Activated naive CD4-positive, alpha-beta T cell treated with anti-CD3 and anti-CD28 coated beads, Interleukin-2, amount 50 U/mL, for 24 hours (primary cell): ENCODE data around the gene RYR3.

ENCODE experiments used
- H3K27ac Mint-ChIP-seq: one replicate; pipeline ENCODE4 v1.8.0; 2021; ENCODE audit warnings: mild to moderate bottlenecking, mixed read lengths
- H3K27me3 Mint-ChIP-seq: one replicate; pipeline ENCODE4 v1.8.0; 2021; ENCODE audit warnings: mixed read lengths
- H3K36me3 Mint-ChIP-seq: one replicate; pipeline ENCODE4 v1.8.0; 2021; ENCODE audit warnings: mixed read lengths
- H3K4me1 Mint-ChIP-seq: one replicate; pipeline ENCODE4 v1.8.0; 2021; ENCODE audit warnings: mixed read lengths
- H3K4me3 Mint-ChIP-seq: one replicate; pipeline ENCODE4 v1.8.0; 2021; ENCODE audit warnings: mild to moderate bottlenecking, mixed read lengths
- H3K9me3 Mint-ChIP-seq: one replicate; pipeline ENCODE4 v1.8.0; 2021; ENCODE audit warnings: mixed read lengths

Gene RYR3

DNA sequence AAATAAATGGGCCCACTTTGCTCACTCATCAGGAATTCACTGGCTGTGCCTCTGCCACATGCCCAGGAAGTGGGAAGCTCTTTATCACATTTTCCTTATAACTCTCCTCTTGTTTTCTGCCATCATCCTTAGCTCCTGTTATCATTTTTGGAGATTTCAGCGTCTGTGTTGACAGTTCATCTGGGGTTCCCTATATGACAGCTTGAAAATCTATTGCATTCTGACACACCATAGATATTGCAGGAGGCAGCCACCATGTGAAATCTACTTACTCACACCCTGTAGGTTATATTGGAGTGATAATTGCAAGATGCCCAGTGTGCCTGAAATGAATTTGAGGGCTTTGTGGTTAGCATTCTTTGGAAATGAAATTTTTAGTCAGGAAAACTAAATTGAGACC lies 132.9 kb downstream of the RYR3 start:
- Mint-ChIP-seq H3K27me3 (peaks cover 24% of the 10 kb centered on the region), H3K4me1 (no peaks in the 10 kb centered on the region), H3K4me3 (no peak overlapping the region), H3K27ac (no peak overlapping the region), H3K36me3 (no peaks in the 10 kb centered on the region), H3K9me3 (no peaks in the 10 kb centered on the region)

GRCh38 chr15:33445984-33446383 lies 135.2 kb downstream of the RYR3 start:
- H3K27me3 Mint-ChIP-seq = peaks cover 18% of the 10 kb centered on the region
- H3K9me3 Mint-ChIP-seq = no peaks in the 10 kb centered on the region
- H3K36me3 Mint-ChIP-seq = no peaks in the 10 kb centered on the region
- H3K4me3 Mint-ChIP-seq = no peak overlapping the region
- H3K4me1 Mint-ChIP-seq = no peaks in the 10 kb centered on the region
- no peak overlapping the region for H3K27ac Mint-ChIP-seq

GRCh38 chr15:33448151-33448550 lies 137.4 kb downstream of the RYR3 start:
- no peaks in the 10 kb centered on the region for H3K9me3 Mint-ChIP-seq
- H3K27ac Mint-ChIP-seq = no peak overlapping the region
- peaks cover 16% of the 10 kb centered on the region for H3K27me3 Mint-ChIP-seq
- no peaks in the 10 kb centered on the region for H3K36me3 Mint-ChIP-seq
- no peaks in the 10 kb centered on the region for H3K4me1 Mint-ChIP-seq
- H3K4me3 Mint-ChIP-seq = no peak overlapping the region

- Mint-ChIP-seq H3K4me1 (no peaks in the 10 kb centered on the region), H3K9me3 (no peaks in the 10 kb centered on the region), H3K27me3 (peaks cover 14% of the 10 kb centered on the region), H3K27ac (no peak overlapping the region), H3K36me3 (no peaks in the 10 kb centered on the region), H3K4me3 (no peak overlapping the region)
Measured at GRCh38 chr15:33448961-33449606, 138.3 kb downstream of the RYR3 start.

GRCh38 chr15:33449810-33450209 lies 139.0 kb downstream of the RYR3 start:
- no peaks in the 10 kb centered on the region for H3K36me3 Mint-ChIP-seq
- H3K4me3 Mint-ChIP-seq = no peak overlapping the region
- no peaks in the 10 kb centered on the region for H3K9me3 Mint-ChIP-seq
- H3K4me1 Mint-ChIP-seq = no peaks in the 10 kb centered on the region
- H3K27ac Mint-ChIP-seq = no peak overlapping the region
- H3K27me3 Mint-ChIP-seq = peaks cover 12% of the 10 kb centered on the region

GRCh38 chr15:33451385-33451784 lies 140.6 kb downstream of the RYR3 start:
- H3K27ac Mint-ChIP-seq = no peak overlapping the region
- peaks cover 8% of the 10 kb centered on the region for H3K27me3 Mint-ChIP-seq
- no peaks in the 10 kb centered on the region for H3K36me3 Mint-ChIP-seq
- no peak overlapping the region for H3K4me3 Mint-ChIP-seq
- no peaks in the 10 kb centered on the region for H3K4me1 Mint-ChIP-seq
- H3K9me3 Mint-ChIP-seq = no peaks in the 10 kb centered on the region

- Mint-ChIP-seq H3K36me3 (no peaks in the 10 kb centered on the region), H3K27me3 (peaks cover 1% of the 10 kb centered on the region), H3K9me3 (no peaks in the 10 kb centered on the region), H3K27ac (no peak overlapping the region), H3K4me1 (no peaks in the 10 kb centered on the region), H3K4me3 (no peak overlapping the region)
Measured at GRCh38 chr15:33453761-33454160, 143.0 kb downstream of the RYR3 start.

- Mint-ChIP-seq H3K9me3 (no peaks in the 10 kb centered on the region), H3K36me3 (no peaks in the 10 kb centered on the region), H3K4me1 (no peaks in the 10 kb centered on the region), H3K27ac (no peak overlapping the region), H3K27me3 (peaks cover 2% of the 10 kb centered on the region), H3K4me3 (no peak overlapping the region)
Measured at GRCh38 chr15:33454346-33454745, 143.6 kb downstream of the RYR3 start.

DNA sequence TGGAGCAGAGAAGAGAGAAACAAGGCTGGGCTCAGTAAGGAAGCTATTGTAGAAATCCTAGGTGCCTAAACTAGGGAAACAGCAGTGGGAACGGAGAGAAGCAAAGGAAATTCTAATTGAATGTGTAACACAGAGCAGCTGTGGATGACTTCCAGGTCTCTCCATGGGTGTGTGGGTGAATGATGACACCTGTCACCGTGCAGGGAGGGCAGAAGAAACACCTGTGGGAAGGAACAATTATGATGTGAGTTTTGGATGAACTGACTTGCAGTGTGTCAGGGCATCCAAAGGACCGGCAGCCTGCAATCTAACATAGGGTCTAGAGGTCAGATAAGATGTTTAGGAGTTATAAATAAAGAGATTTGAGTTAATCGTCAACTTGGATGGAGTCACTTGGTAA lies 144.2 kb downstream of the RYR3 start:
- Mint-ChIP-seq H3K9me3 (no peaks in the 10 kb centered on the region), H3K27me3 (peaks cover 2% of the 10 kb centered on the region), H3K4me1 (no peaks in the 10 kb centered on the region), H3K36me3 (no peaks in the 10 kb centered on the region), H3K27ac (no peak overlapping the region), H3K4me3 (no peak overlapping the region)

GRCh38 chr15:33458421-33458820 lies 147.7 kb downstream of the RYR3 start:
- H3K9me3 Mint-ChIP-seq = no peaks in the 10 kb centered on the region
- H3K27me3 Mint-ChIP-seq = peaks cover 4% of the 10 kb centered on the region
- H3K36me3 Mint-ChIP-seq = no peaks in the 10 kb centered on the region
- no peak overlapping the region for H3K4me3 Mint-ChIP-seq
- no peaks in the 10 kb centered on the region for H3K4me1 Mint-ChIP-seq
- H3K27ac Mint-ChIP-seq = no peak overlapping the region

DNA sequence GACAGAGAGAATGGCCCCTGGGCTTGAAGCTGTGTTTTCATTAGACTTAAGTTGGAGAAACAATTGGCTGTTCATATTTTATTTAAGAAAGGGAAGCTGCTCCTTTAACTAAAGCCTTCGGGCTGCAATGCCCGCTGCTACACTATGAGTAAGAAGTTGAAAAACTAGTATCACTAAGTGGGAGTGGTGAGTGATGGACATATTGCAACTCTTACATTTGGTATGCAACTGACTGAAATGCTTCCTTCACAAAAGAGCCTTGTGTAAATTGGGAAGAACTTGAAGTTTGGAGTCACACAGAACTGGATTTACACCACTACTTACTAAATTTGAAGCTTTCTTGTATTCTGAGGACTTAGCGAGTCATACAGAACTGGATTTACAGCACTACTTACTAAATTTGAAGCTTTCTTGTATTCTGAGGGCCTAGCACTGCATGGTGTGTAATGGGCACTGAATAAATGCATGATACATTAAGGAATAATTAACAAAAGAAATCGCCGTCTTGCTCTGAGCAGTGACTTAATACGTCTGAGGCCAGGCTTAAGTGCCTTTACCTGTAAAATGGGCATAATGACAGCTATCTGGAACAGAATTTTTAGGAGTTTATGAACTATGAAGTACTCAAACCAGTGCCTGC lies 149.5 kb downstream of the RYR3 start:
- no peaks in the 10 kb centered on the region for H3K4me1 Mint-ChIP-seq
- H3K36me3 Mint-ChIP-seq = no peaks in the 10 kb centered on the region
- H3K27me3 Mint-ChIP-seq = peaks cover 4% of the 10 kb centered on the region
- H3K4me3 Mint-ChIP-seq = no peak overlapping the region
- H3K9me3 Mint-ChIP-seq = no peaks in the 10 kb centered on the region
- no peak overlapping the region for H3K27ac Mint-ChIP-seq

GRCh38 chr15:33461671-33462070 lies 150.9 kb downstream of the RYR3 start:
- Mint-ChIP-seq H3K9me3 (no peaks in the 10 kb centered on the region), H3K4me1 (no peaks in the 10 kb centered on the region), H3K4me3 (no peak overlapping the region), H3K36me3 (no peaks in the 10 kb centered on the region), H3K27ac (no peak overlapping the region), H3K27me3 (peaks cover 6% of the 10 kb centered on the region)

DNA sequence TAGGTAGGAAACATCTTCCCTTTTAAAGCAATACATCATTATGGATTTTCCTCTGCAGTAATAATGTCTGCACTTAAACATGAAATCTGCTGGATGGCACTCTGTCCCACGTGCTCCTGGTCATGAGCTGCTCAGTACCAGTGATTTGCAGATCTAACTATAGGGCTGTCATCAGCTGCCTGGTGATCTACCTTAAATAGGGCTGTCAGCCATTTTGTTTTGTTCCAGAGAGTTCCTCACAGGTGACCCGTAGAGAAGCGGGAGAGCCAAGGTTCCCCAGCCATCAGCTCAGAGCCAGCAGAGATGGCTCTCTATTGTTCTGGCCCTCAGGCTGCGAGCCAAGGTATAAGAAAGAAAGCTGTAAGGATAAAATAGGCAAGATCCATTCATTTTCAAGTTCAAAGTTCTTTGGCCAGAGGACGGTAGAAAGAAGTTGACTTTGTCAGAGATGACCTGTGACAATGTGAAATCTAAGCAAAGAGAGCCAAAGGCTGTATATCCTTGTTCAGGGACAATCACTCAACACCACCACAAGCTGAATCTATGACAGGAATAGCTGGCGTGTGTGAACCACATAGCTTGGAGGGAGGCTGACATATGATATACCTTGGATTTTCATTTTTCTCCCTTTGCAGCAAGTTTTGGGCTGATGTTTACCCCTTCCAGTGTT lies 156.5 kb downstream of the RYR3 start:
- no peaks in the 10 kb centered on the region for H3K4me1 Mint-ChIP-seq
- no peak overlapping the region for H3K4me3 Mint-ChIP-seq
- H3K9me3 Mint-ChIP-seq = no peaks in the 10 kb centered on the region
- H3K27me3 Mint-ChIP-seq = peaks cover 4% of the 10 kb centered on the region
- no peaks in the 10 kb centered on the region for H3K36me3 Mint-ChIP-seq
- H3K27ac Mint-ChIP-seq = no peak overlapping the region

DNA sequence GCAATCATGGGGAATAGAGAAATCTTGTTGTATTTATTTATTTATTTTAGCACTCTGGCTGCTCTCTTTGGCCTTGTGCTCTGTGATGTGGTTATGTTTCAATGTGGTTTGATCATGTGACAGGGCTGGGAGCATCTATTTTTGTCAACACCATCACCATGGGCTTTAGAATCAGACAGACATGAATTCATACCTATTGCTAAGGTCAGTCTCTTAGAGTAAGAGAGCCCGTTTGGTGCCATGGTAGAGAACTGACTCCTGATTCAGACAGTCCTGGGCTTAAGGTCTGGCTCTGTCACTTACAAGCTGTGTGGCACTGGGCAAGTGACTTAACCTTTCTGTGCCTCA lies 157.0 kb downstream of the RYR3 start:
- H3K4me1 Mint-ChIP-seq = no peaks in the 10 kb centered on the region
- H3K36me3 Mint-ChIP-seq = no peaks in the 10 kb centered on the region
- H3K9me3 Mint-ChIP-seq = no peaks in the 10 kb centered on the region
- H3K4me3 Mint-ChIP-seq = no peak overlapping the region
- no peak overlapping the region for H3K27ac Mint-ChIP-seq
- H3K27me3 Mint-ChIP-seq = peaks cover 4% of the 10 kb centered on the region

GRCh38 chr15:33468740-33469139 lies 158.0 kb downstream of the RYR3 start:
- no peak overlapping the region for H3K4me3 Mint-ChIP-seq
- H3K27me3 Mint-ChIP-seq = peaks cover 2% of the 10 kb centered on the region
- H3K9me3 Mint-ChIP-seq = no peaks in the 10 kb centered on the region
- no peaks in the 10 kb centered on the region for H3K4me1 Mint-ChIP-seq
- no peak overlapping the region for H3K27ac Mint-ChIP-seq
- H3K36me3 Mint-ChIP-seq = no peaks in the 10 kb centered on the region

GRCh38 chr15:33473005-33473404 lies 162.2 kb downstream of the RYR3 start:
- H3K27ac Mint-ChIP-seq = no peak overlapping the region
- H3K4me1 Mint-ChIP-seq = no peaks in the 10 kb centered on the region
- no peak overlapping the region for H3K4me3 Mint-ChIP-seq
- no peaks in the 10 kb centered on the region for H3K9me3 Mint-ChIP-seq
- H3K27me3 Mint-ChIP-seq = peaks cover 6% of the 10 kb centered on the region
- H3K36me3 Mint-ChIP-seq = no peaks in the 10 kb centered on the region
